Measurements from ENCODE around the gene SMG7.

Gene SMG7

DNA sequence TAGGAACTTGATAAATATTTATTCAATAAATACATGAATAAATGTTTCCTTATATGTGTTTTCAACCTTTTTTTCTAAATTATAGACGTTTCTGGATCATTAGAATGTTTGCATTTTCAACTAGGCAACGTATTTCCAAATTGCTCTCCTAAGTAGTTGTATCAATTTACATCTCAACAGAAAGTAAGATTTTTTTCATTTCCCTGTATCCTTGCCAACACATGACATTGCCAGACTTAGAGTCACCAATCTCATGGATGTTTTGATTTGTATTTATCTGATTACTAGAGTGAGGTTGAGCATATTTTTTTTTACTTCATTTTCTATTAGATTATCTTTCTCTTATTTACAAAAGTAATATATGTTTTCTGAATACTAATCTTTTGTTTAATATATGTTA is 22.2 kb upstream of the SMG7 start:
- TF ChIP-seq, protein P1, sequence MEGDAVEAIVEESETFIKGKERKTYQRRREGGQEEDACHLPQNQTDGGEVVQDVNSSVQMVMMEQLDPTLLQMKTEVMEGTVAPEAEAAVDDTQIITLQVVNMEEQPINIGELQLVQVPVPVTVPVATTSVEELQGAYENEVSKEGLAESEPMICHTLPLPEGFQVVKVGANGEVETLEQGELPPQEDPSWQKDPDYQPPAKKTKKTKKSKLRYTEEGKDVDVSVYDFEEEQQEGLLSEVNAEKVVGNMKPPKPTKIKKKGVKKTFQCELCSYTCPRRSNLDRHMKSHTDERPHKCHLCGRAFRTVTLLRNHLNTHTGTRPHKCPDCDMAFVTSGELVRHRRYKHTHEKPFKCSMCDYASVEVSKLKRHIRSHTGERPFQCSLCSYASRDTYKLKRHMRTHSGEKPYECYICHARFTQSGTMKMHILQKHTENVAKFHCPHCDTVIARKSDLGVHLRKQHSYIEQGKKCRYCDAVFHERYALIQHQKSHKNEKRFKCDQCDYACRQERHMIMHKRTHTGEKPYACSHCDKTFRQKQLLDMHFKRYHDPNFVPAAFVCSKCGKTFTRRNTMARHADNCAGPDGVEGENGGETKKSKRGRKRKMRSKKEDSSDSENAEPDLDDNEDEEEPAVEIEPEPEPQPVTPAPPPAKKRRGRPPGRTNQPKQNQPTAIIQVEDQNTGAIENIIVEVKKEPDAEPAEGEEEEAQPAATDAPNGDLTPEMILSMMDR (conservative IDR thresholded peaks at IDR 0.05; ENCODE audit: low read depth): no peak
- no peak for DNase-seq (ENCODE audit: low spot score)
- no peak overlapping the region for H3K27ac ChIP-seq
- ChIA-PET CTCF (no interaction called here), POLR2A (ENCODE audit: low non-redundant PET) (no interaction called here)

DNA sequence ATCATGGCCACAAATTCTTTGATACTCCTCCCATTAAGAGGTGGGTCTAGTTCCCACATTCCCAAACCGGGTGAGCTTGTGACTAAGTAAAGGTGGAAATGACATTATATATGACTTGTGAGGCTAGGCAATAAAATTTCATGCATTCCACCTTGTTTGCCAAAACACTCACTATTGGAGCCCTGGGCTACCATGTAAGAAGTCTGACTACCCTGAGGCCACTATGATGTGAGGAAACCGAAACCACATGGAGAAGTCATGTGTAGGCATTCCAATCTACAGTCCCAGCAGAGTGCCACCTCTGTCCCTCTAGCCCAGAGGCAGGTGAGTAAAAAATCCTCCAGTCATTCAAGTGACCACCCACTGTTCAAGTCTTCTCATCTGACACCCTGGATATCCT is 17.9 kb upstream of the SMG7 start:
- TF ChIP-seq, protein P1 (conservative IDR thresholded peaks at IDR 0.05; ENCODE audit: low read depth): no peak
- POLR2A ChIA-PET (ENCODE audit: low non-redundant PET): no interaction called here
- CTCF ChIA-PET: no interaction called here
- H3K27ac ChIP-seq: no peak overlapping the region
- peak; percentile 41 for DNase-seq (ENCODE audit: low spot score)

DNA sequence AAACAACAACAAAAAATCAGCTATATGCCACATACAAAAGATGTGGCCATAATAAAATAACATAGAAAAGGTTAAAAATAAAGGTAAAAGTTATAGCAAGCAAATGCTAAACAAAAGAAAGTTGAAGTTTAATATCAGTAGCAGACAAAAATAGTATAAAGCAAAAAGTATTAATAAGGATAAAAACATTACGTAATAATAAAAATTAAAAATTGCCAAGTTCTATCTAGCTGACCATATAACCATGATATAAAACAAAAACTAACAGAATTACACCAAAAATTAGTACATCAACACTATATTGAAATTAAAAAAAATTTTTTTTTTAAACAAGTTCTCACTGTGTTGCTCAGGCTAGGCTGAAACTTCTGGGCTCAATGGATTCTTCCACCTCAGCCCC is 15.5 kb upstream of the SMG7 start:
- CTCF ChIA-PET: interaction anchor here (0.6 kb wide), 1 partner anchor 1222 kb away, joined by 3 read pairs; no protein-coding TSS in a partner anchor
- TF ChIP-seq, protein P1 (conservative IDR thresholded peaks at IDR 0.05; ENCODE audit: low read depth): no peak
- H3K27ac ChIP-seq: no peak overlapping the region
- POLR2A ChIA-PET (ENCODE audit: low non-redundant PET): interaction anchor here (0.6 to 0.7 kb wide), 2 partner anchors 64 to 196 kb away, joined by 4 to 5 read pairs; no protein-coding TSS in a partner anchor
- no peak for DNase-seq (ENCODE audit: low spot score)

DNA sequence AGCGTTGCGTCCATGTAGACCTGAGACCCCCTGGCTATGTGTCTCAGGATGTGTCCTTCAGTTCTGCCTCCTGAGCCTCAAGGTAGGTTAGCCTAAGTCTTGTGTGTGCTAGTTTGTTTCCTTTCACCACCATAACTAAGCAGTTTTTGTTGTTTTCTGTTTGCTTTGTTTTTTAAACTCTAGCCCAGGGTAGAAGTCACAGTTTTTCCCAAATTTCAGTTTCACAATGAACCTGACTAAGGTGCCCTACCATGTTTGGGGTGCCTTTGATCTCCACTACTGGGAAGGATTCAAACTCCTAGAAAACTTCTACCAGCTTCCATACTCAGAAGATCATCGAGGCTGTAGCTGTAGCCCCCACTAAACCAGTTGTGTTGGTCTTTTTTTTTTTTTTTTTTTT is 14.8 kb upstream of the SMG7 start:
- TF ChIP-seq, protein P1 (conservative IDR thresholded peaks at IDR 0.05; ENCODE audit: low read depth): no peak
- no peak for DNase-seq (ENCODE audit: low spot score)
- ChIA-PET CTCF (interaction anchor here (1.0 kb wide), 1 partner anchor 180 kb away, joined by 3 read pairs; no protein-coding TSS in a partner anchor), POLR2A (ENCODE audit: low non-redundant PET) (no interaction called here)
- no peak overlapping the region for H3K27ac ChIP-seq

- DNase-seq (ENCODE audit: low spot score): no peak
- TF ChIP-seq, protein P1 (conservative IDR thresholded peaks at IDR 0.05; ENCODE audit: low read depth): no peak
- POLR2A ChIA-PET (ENCODE audit: low non-redundant PET): no interaction called here
- CTCF ChIA-PET: no interaction called here
- H3K27ac ChIP-seq: no peak overlapping the region
Measured at GRCh38 chr1:183460596-183460995, 11.7 kb upstream of the SMG7 start.

GRCh38 chr1:183461350-183461749 is 10.9 kb upstream of the SMG7 start:
- ChIA-PET CTCF (no interaction called here), POLR2A (ENCODE audit: low non-redundant PET) (no interaction called here)
- H3K27ac ChIP-seq: no peak overlapping the region
- TF ChIP-seq, protein P1 (conservative IDR thresholded peaks at IDR 0.05; ENCODE audit: low read depth): no peak
- peak; percentile 53 for DNase-seq (ENCODE audit: low spot score)

DNA sequence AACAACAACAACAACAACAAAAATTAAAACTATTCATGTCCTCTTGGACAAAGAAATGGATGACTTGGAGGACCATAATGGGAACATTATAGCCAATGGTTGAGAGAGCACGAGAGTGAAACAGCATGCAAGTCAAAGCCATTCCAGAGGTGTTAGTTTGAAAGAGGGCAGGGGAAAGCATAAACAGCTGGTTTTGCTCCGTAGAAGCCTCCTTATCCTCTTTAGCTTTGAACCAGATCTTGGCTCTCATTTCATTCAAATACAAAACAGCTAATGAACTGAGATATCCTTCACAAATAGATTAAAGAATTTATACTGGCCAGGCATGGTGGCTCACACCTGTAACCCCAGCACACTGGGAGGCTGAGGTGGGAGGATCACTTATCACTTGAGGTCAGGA is 8.7 kb upstream of the SMG7 start:
- H3K27ac ChIP-seq: no peak overlapping the region
- ChIA-PET POLR2A (ENCODE audit: low non-redundant PET) (no interaction called here), CTCF (interaction anchor here (0.6 kb wide), 1 partner anchor 1622 kb away, joined by 5 read pairs; no protein-coding TSS in a partner anchor)
- no peak for DNase-seq (ENCODE audit: low spot score)
- TF ChIP-seq, protein P1 (conservative IDR thresholded peaks at IDR 0.05; ENCODE audit: low read depth): no peak
